Stimulated activated CD8-positive, alpha-beta memory T cell treated with anti-CD3 and anti-CD28 coated beads, Interleukin-12 subunit alpha, Interleukin-12 subunit beta, amount 100 ng/mL, for 4 hours (primary cell): Measurements from ENCODE around the gene NDOR1.

ENCODE experiments used
- DNase-seq: peaks from one replicate; pipeline ENCODE4 v3.0.0-alpha.2; 2020; ENCODE audit warnings: low read depth

Gene NDOR1

GRCh38 chr9:137183980-137184595 is 21.4 kb upstream of the NDOR1 start:
- no peak for DNase-seq

- no peak for DNase-seq
These were observed 20.4 kb upstream of the NDOR1 start for GRCh38 chr9:137184881-137185660.

GRCh38 chr9:137185921-137186320 is 19.6 kb upstream of the NDOR1 start:
- DNase-seq = no peak

- no peak for DNase-seq
These were observed 19.1 kb upstream of the NDOR1 start for GRCh38 chr9:137186385-137186784.

DNA sequence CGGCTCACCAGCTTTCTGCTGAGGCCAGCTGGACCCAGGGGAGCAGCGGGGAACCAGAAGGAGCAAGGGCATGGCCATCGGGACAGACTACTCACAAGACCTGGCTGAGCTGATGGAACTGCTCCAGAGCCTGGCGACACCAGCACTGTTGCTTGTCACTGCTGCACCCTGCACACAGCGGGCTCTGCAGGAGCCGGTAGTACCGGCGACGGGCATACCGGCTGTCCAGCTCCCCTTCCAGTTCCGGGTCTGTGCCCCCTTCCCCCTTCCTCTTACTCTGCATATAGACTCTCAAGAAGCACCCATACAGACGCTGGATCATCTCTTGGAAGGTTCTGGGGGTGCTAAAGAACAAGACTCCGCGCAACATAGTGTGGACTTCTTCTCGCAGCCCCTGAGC is 18.1 kb upstream of the NDOR1 start:
- no peak for DNase-seq

- no peak for DNase-seq
These were observed 17.4 kb upstream of the NDOR1 start for GRCh38 chr9:137188086-137188489.

DNA sequence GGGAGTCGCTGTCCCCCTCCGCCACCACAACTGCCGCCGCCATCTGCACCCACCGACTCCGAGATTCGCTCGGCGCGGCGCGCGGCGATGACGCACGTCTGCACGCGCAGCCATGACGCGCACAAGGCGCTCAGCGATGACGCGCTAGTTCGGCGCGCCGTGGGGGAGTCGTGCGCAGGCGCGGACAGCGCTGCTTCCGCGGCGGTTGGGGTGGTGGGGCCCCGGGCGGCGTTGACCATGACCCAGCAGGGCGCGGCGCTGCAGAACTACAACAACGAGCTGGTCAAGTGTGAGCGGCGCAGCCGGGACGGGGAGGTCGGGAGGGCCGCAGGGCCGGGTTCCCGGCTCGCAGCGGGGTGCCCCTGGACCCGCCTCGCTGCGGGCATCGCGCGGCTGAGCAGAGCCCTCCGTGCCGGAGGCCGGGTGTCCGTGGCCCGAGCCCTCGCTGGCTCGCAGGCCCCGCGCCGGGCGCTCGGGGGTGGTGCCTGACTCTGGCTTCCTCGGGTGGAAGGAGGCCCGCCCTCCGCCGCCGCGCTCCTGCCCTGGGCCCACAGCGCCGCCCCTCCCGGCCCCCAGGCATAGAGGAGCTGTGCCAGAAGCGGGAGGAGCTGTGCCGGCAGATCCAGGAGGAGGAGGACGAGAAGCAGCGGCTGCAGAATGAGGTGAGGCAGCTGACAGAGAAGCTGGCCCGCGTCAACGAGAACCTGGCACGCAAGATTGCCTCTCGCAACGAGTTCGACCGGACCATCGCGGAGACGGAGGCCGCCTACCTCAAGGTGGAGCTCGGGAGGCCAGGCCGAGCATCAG is 16.8 kb upstream of the NDOR1 start, which contains the start of the genes ANAPC2 and SSNA1:
Gene ANAPC2, minus strand, starts transcription at position 71 of the 807 bp plus-strand sequence. Its CDS starts 28 bp downstream, at position 43.
Gene SSNA1, plus strand, starts transcription at position 187 of the 807 bp plus-strand sequence. Its CDS starts 51 bp downstream, at position 238.
- DNase-seq = peak; percentile 91

DNA sequence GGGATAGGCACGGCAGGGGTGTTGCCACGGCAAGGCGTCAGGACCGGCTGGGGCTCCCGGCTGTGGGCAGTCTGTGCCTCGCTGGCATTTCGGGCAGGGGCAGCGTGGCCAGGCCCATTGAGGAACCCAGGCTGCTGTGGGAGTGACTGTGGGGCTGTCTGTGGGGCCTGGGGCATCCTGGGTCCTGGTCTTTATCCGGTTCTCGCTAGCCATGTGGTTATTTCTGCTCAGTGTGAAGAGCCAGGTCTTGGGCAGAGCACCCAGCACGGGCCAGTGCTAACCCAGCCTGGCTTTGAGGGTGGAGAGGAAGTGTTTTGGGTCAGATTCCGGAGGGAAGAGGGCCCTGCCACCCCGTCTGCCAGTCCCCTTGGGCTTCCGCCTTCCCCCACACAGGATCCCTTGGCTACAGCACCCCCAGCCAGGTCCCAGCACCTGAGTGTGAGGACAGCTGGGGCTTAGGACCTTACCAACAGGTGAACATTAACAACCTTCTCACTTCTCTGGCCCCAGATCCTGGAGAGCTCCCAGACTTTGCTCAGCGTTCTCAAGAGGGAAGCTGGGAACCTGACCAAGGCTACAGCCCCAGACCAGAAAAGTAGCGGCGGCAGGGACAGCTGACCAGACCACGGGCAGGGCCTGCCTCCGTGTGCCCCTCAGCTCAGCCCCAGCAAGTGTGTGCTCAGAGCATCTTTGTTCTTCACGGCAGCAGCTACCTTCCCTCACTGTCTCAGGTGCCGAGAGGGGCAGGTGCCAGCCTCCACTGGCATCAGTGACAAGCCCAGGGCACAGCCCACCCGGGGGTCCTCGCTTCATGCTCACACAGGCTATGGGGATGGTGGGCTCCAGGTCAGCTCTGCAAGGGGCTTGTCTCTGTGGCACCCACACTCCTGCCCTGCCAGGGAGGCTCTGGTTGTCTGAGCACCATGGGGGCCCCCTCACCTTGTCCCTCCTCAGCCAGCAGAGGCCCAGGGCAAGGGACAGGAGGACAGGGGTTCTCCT is 15.9 kb upstream of the NDOR1 start:
- no peak for DNase-seq

DNA sequence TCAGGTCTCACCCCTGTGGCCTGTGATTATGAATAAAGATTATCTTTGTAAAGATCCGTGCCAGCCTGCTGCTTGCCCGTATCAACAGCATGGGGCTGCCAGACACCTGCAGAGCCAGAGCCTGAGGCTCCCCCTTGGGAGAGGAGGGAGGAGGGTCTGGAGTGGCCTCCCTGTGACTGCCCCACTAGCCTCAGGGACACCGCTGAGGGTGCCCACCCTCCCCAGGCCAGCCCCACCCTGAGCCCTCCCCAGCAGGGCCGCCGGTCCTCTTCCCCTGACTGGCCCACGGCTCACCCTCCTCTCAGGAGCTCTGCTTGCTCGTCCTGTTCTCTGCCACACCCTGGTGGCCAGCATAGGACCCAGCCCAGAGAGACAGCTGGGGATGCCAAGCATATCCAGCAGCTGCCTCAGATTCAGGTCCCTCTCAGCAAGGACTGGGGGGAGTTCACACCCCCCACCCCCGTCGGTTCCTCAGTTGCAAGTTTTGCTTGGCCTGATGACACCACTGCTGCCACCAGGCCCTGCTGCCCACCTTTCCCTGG is 15.1 kb upstream of the NDOR1 start:
- no peak for DNase-seq

DNA sequence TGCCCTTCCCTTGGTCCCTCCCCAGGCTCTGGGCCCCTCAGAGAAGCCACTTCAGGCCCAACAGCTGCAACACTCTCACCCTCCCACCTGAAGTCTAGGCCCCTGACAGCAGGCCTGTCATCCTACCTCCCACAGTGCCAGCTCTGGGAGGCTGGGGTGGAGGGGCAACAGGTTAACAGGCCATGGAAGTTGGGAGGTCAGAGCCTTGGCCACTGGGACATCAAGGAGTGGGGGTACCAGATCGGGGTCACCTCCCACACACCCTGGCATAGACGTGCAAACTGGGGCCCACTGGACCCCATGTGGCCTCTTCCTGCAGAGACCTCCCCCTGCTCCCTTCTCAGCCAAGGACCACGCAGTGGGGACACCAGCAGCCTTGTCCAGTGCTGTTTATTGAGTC is 14.3 kb upstream of the NDOR1 start:
- DNase-seq = no peak

DNA sequence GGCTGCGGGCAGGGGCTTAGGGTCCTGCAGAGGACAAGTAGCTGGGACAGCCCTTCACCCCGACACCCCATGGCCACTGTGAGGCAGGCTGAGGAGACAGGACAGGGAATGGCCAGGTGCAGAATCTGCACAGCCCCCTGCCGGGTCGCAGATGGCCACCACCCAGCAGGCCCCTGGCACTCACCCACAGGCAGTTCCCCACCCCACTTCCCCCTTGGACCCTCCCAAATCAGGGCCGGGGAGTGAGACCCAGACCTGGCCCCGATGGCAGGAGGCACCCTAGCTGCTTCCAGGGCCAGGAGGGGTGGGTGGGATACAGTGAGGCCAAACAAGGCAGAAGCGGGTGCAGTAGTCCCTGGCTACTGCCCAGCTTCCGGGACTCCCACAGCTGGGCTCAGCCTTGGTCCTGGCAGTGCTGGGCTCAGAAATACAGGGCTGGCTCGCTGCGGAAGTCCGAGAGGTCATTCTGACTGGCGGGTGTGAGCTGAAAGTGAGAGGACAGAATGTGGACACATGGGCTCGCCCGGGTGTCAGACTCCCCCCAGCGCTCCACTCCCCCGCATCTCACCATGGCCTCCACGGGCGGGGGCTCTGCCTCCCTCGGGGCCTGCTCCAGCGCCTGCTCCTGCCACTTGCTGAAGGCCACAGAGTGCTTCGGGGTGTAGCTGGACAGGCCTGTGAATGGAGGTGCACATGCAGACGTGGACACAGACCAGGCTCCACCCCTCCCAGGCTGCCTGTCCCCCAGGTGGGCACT is 13.6 kb upstream of the NDOR1 start:
- no peak for DNase-seq

DNA sequence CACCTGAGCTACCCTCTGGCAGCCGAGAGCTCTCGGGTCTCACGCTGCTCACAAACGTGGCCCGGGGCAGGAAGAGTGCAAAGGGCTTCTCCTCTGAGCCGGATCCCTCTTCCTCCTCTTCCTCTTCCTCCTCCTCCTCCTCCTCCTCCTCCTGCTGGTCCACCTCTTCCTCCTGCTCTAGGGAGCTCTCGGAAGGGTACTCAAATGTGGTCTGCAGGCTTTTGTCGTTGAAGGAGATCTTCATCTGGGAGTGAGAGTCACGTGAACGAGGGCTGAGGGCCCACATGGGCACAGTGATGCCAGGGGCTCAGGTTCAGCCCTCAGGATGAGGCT is 13.1 kb upstream of the NDOR1 start:
- no peak for DNase-seq

- DNase-seq = no peak
These were observed 12.6 kb upstream of the NDOR1 start for GRCh38 chr9:137192859-137193258.

DNA sequence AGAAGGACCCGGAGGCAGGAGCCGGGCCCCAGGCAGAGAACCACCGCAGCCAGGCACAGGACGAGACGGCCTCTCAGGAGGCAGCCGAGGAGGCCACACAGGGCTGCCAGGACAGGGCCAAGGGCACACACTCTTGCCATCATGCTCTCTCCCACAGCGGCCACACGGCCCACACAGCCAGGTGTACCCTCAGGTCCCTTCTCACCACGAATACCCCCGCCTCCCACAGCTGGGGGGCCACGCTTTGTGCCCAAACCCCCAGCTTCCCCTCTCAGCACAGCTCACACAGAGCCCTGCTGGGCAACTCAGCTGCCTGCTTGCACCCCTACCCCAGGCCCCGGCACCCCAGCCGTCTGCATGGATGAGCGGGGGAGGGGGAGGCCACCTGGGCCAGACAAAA is 11.7 kb upstream of the NDOR1 start:
- DNase-seq = no peak

DNA sequence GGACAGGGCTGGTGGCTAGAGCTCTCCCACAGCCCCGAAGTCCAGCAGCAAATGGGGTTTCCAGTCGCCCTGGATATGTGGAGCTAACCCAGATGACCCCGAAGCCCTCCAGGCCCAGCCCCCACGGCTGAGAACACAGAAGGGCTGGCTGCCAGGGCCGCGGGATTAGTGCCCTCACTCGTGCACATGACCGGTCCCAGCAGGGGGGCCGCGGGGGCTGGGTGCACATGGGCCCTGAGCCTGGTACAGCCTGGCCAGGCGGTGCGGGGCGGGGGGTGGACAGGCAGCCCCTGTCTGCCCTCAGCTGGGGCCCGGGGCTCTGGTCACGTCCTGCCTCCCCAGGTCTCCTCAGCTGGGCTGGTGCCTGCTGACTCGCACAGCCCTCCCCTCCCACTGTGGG is 11.1 kb upstream of the NDOR1 start:
- no peak for DNase-seq

DNA sequence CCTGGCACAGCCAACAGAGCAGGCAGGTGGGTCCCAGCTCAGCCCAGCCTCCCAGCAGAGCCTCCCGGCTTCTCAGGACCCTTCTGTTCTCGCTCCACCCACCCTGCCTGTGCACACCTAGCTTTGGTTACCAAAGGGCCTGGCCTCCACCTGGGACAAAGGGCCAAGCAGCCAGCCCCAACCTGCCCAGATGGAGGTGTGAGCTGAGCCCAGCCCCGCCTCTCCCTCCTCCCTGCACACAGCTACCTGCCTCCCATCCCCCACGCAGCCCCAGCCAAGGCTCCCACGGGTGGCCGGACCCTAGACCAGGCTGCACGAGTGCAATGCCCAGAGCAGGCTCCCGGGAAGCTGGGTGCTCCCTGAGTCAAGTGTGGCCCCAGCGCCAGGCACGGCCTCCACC is 10.6 kb upstream of the NDOR1 start:
- DNase-seq = no peak

DNA sequence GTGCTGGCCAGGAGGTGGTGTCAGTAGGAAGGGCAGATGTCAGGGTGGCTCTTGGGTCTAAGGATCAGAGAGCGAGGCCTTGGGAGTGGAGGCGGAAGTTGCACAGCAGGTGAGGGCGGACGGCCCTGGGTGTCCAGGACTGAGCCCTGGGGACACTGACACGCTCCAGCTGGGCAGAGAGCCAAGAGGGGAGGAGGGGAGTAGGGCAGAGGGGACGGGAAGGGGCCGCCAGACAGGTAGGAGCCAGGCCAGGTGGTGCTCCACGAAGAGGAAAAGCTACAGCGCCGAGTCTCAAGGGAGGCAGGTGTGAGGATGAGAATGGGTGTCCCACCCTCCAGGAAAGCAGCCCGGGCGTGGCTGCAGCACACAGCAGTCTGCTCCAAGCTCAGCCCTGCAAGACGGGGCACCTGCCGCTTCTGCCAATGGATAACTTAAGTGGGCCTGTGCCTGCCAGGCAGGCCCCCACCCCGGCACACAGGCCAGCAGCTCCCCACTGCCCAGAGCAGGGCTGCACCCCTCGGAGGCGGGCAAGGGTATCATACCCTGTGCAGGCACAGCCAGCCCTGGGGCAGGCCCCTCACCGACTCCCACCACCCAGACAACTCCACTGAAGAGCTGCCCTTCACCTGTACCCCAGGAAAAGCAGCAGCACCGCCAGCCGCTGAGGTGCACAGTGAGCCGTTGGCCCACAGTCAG is 9.8 kb upstream of the NDOR1 start:
- no peak for DNase-seq

GRCh38 chr9:137198051-137198901 is 7.2 kb upstream of the NDOR1 start:
- no peak for DNase-seq

DNA sequence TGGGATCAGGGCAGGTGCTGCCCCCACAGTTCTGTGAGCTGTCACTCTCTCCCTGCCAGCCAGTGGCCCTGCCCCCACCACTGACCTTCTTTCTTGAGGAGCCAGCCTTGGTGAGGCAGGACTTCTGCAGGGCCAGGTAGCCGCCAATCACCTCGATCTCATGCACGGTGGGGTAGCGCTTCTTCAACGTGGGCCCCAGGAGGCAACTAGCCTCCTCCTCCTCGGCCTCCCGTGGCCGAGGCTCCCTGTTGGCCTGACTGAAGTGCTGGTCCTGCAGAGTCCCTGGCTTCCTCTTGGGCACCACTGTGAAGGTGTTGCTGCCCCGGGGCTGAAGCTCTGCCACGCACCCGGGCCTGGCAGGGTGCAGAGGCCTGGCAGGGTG is 6.6 kb upstream of the NDOR1 start:
- DNase-seq = no peak
